GM23338 (cell line): Measurements from ENCODE around the gene LCLAT1. TPM values are rescaled to one million over a fixed set of nuclear protein-coding genes. Genes with fewer than 3 reads are reported as not detected.

ENCODE experiments used
- ATAC-seq: fragments of 200-7000 bp; cut with Tn5 transposase; 3 replicates; pipeline ENCODE4 v1.9.1; 2020
- DNase-seq: peaks from one replicate; pipeline ENCODE4 v3.0.0-alpha.2; 2015; ENCODE audit warnings: low spot score
- H2AFZ ChIP-seq: fragments of 200-600 bp; sonication (generic); 2 replicates; pipeline ENCODE4 v1.8.0; 2016; ENCODE audit warnings: antibody characterized with exemption, mild to moderate bottlenecking, moderate library complexity
- H3F3A ChIP-seq: fragments of 200-600 bp; sonication (generic); replicated peaks from 2 replicates; pipeline ENCODE4 v1.8.0; 2017; ENCODE audit warnings: antibody characterized with exemption, mixed run types, low read depth
- H3K27ac ChIP-seq: fragments of 200-600 bp; sonication (generic); 2 replicates; pipeline ENCODE4 v1.6.1; 2016; ENCODE audit warnings: low read depth
- H3K27me3 ChIP-seq: fragments of 200-600 bp; sonication (generic); 2 replicates; pipeline ENCODE4 v1.8.0; 2016; ENCODE audit warnings: mild to moderate bottlenecking, mixed run types, moderate library complexity; ENCODE audit not compliant: insufficient read depth
- H3K36me3 ChIP-seq: fragments of 200-600 bp; sonication (generic); 2 replicates; pipeline ENCODE4 v1.8.0; 2016; ENCODE audit warnings: mild to moderate bottlenecking; ENCODE audit not compliant: insufficient read depth
- H3K4me1 ChIP-seq: fragments of 200-600 bp; sonication (generic); 2 replicates; pipeline ENCODE4 v1.8.0; 2016; ENCODE audit warnings: mild to moderate bottlenecking, moderate library complexity; ENCODE audit not compliant: insufficient read depth
- H3K4me2 ChIP-seq: fragments of 200-600 bp; sonication (generic); 2 replicates; pipeline ENCODE4 v1.7.1; 2017; ENCODE audit warnings: mixed run types
- H3K4me3 ChIP-seq: fragments of 200-600 bp; sonication (generic); 2 replicates; pipeline ENCODE4 v1.6.1; 2016; ENCODE audit warnings: mixed run types
- H3K79me2 ChIP-seq: fragments of 200-600 bp; sonication (generic); replicated peaks from 2 replicates; pipeline ENCODE4 v1.8.0; 2017; ENCODE audit warnings: mild to moderate bottlenecking; ENCODE audit not compliant: insufficient read depth
- H3K9me2 ChIP-seq: fragments of 200-600 bp; sonication (generic); 2 replicates; pipeline ENCODE4 v1.8.0; 2017; ENCODE audit not compliant: insufficient read depth
- H4K20me1 ChIP-seq: fragments of 200-600 bp; sonication (generic); replicated peaks from 2 replicates; pipeline ENCODE4 v1.8.0; 2017; ENCODE audit warnings: mild to moderate bottlenecking; ENCODE audit not compliant: insufficient read depth
- H3K27ac Mint-ChIP-seq: 2 replicates; pipeline ENCODE4 v1.8.0; 2020; ENCODE audit warnings: inconsistent platforms, mild to moderate bottlenecking, moderate library complexity, mixed read lengths
- H3K27me3 Mint-ChIP-seq: 3 replicates; pipeline ENCODE4 v1.8.0; 2022; ENCODE audit warnings: low read depth, mild to moderate bottlenecking, moderate library complexity, mixed read lengths, inconsistent platforms; ENCODE audit not compliant: insufficient read depth, poor library complexity
- H3K36me3 Mint-ChIP-seq: 3 replicates; pipeline ENCODE4 v1.8.0; 2021; ENCODE audit warnings: low read depth, mild to moderate bottlenecking, inconsistent platforms, moderate library complexity, mixed read lengths
- H3K4me1 Mint-ChIP-seq: 3 replicates; pipeline ENCODE4 v1.8.0; 2020; ENCODE audit warnings: mild to moderate bottlenecking, inconsistent platforms, mixed read lengths
- H3K4me3 Mint-ChIP-seq: 3 replicates; pipeline ENCODE4 v1.8.0; 2021; ENCODE audit warnings: moderate library complexity, mild to moderate bottlenecking, inconsistent platforms, mixed read lengths
- H3K9me3 Mint-ChIP-seq: 3 replicates; pipeline ENCODE4 v1.8.0; 2020; ENCODE audit warnings: moderate library complexity, mild to moderate bottlenecking, inconsistent platforms, mixed read lengths
- EZH2 ChIP-seq: fragments of 200-600 bp; sonication (generic); IDR thresholded peaks from one replicate; pipeline ENCODE4 v1.8.0; 2017; ENCODE audit warnings: antibody characterized with exemption, mild to moderate bottlenecking, low read depth; ENCODE audit not compliant: unreplicated experiment
- EZH2phosphoT487 ChIP-seq: fragments of 200-600 bp; sonication (generic); IDR thresholded peaks from one replicate; pipeline ENCODE4 v1.8.1; 2018; ENCODE audit warnings: antibody characterized with exemption; ENCODE audit not compliant: unreplicated experiment
- JUNB ChIP-seq: IDR thresholded peaks from one replicate; pipeline ENCODE4 v1.6.1; 2016; ENCODE audit warnings: antibody characterized with exemption; ENCODE audit not compliant: unreplicated experiment
- NANOG ChIP-seq: IDR thresholded peaks from 2 replicates; pipeline ENCODE4 v1.6.1; 2016; ENCODE audit warnings: antibody characterized with exemption, borderline replicate concordance
- ZNF114 ChIP-seq: fragments of 250-450 bp; sonication (Bioruptor Pico); IDR thresholded peaks from 2 replicates; pipeline ENCODE4 v1.5.0; 2020; ENCODE audit warnings: mild to moderate bottlenecking, moderate library complexity
- ZNF331 ChIP-seq: fragments of 250-450 bp; sonication (Bioruptor Pico); IDR thresholded peaks from 2 replicates; pipeline ENCODE4 v1.5.0; 2020; ENCODE audit warnings: low read depth, mild to moderate bottlenecking, moderate library complexity
- polyA plus RNA-seq: library from polyadenylated mRNA; unstranded; fragments of >200 nt; fragmentation: Nextera tagmentation; extraction: Ambion mirVana; gene quantifications from 2 replicates; pipeline ENCODE4 v1.2.1, GENCODE V29; 2016
- total RNA-seq: library from RNA; depleted of rRNA; stranded (reverse); fragments of >200 nt; shearing (Covaris generic); gene quantifications from 2 replicates; pipeline ENCODE4 v1.2.3, GENCODE V29; 2014
- TF ChIP-seq, protein P1 (sequence below), 2 experiments: fragments of 200-600 bp in 1 of 2; sonication (generic) in 1 of 2; conservative IDR thresholded peaks; 2 replicates each; pipeline versions ENCODE4 v1.5.1 to v1.6.1; 2016 to 2017; ENCODE audit warnings: antibody characterized with exemption in 2 of 2, low read depth in 2 of 2, mild to moderate bottlenecking in 2 of 2, moderate library complexity in 1 of 2
- TF ChIP-seq, protein P2 (sequence below): fragments of 250-450 bp; sonication (Bioruptor Pico); IDR thresholded peaks from 2 replicates; pipeline ENCODE4 v1.5.0; 2020; ENCODE audit warnings: mild to moderate bottlenecking, moderate library complexity
- TF ChIP-seq, protein P3 (sequence below): IDR thresholded peaks from one replicate; pipeline ENCODE4 v1.6.1; 2018; ENCODE audit warnings: antibody characterized with exemption; ENCODE audit not compliant: unreplicated experiment
- TF ChIP-seq, protein P4 (sequence below): IDR thresholded peaks from 2 replicates; pipeline ENCODE4 v1.6.1; 2016; ENCODE audit warnings: antibody characterized with exemption

Gene LCLAT1
- total and polyA plus RNA-seq, 2 experiments from 2014 or later = 11.5 to 30.1 TPM

DNA sequence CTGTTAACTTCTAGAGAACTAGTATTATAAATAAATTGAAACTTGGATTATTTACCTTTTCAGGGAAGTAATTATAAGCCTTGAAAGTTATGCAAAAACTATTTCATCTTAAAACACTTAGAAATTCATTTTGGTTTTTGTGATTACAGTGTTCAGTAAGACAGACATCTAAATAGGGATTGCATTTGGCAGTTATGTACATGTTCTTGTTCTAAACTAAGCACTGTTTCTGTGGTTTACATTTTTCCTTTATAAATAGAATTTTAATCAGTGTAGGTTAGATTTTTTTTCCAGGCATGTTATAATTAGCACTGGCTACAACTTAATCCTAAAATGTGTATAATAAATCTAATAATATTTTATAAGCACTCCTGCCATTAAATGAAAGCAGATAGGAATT lies 35.0 kb downstream of the LCLAT1 start:
- Histone ChIP-seq H2AFZ (no peak overlapping the region), H3K36me3 (no peaks in the 10 kb centered on the region), H3K79me2 (peaks cover 90% of the 10 kb centered on the region), H3K9me2 (no peaks in the 10 kb centered on the region), H3F3A (no peaks in the 10 kb centered on the region), H3K4me2 (no peak overlapping the region), H3K4me3 (no peak overlapping the region), H3K27ac (no peak overlapping the region), H4K20me1 (no peaks in the 10 kb centered on the region; the same call in 1 of the 2 replicates), H3K4me1 (peaks cover 8% of the 10 kb centered on the region; the same call in 1 of the 2 replicates), H3K27me3 (no peaks in the 10 kb centered on the region)
- peaks cover 3% of the 10 kb centered on the region; the same call in 2 of the 3 replicates for H3K36me3 Mint-ChIP-seq
- H3K27ac Mint-ChIP-seq = no peak overlapping the region
- H3K4me1 Mint-ChIP-seq = peaks cover 14% of the 10 kb centered on the region
- H3K9me3 Mint-ChIP-seq = no peaks in the 10 kb centered on the region
- DNase-seq = no peak
- no peak for ATAC-seq
- no peaks in the 10 kb centered on the region for H3K27me3 Mint-ChIP-seq
- TF ChIP-seq EZH2phosphoT487 (no peak), JUNB (no peak), NANOG (no peak), ZNF114 (CRISPR knock-in tag) (no peak), EZH2 (no peak), ZNF331 (no peak)
- TF ChIP-seq, protein P1, sequence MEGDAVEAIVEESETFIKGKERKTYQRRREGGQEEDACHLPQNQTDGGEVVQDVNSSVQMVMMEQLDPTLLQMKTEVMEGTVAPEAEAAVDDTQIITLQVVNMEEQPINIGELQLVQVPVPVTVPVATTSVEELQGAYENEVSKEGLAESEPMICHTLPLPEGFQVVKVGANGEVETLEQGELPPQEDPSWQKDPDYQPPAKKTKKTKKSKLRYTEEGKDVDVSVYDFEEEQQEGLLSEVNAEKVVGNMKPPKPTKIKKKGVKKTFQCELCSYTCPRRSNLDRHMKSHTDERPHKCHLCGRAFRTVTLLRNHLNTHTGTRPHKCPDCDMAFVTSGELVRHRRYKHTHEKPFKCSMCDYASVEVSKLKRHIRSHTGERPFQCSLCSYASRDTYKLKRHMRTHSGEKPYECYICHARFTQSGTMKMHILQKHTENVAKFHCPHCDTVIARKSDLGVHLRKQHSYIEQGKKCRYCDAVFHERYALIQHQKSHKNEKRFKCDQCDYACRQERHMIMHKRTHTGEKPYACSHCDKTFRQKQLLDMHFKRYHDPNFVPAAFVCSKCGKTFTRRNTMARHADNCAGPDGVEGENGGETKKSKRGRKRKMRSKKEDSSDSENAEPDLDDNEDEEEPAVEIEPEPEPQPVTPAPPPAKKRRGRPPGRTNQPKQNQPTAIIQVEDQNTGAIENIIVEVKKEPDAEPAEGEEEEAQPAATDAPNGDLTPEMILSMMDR (conservative IDR thresholded peaks at IDR 0.05; ENCODE audit: low read depth in 2 of 2) = no peak
- TF ChIP-seq, protein P2, sequence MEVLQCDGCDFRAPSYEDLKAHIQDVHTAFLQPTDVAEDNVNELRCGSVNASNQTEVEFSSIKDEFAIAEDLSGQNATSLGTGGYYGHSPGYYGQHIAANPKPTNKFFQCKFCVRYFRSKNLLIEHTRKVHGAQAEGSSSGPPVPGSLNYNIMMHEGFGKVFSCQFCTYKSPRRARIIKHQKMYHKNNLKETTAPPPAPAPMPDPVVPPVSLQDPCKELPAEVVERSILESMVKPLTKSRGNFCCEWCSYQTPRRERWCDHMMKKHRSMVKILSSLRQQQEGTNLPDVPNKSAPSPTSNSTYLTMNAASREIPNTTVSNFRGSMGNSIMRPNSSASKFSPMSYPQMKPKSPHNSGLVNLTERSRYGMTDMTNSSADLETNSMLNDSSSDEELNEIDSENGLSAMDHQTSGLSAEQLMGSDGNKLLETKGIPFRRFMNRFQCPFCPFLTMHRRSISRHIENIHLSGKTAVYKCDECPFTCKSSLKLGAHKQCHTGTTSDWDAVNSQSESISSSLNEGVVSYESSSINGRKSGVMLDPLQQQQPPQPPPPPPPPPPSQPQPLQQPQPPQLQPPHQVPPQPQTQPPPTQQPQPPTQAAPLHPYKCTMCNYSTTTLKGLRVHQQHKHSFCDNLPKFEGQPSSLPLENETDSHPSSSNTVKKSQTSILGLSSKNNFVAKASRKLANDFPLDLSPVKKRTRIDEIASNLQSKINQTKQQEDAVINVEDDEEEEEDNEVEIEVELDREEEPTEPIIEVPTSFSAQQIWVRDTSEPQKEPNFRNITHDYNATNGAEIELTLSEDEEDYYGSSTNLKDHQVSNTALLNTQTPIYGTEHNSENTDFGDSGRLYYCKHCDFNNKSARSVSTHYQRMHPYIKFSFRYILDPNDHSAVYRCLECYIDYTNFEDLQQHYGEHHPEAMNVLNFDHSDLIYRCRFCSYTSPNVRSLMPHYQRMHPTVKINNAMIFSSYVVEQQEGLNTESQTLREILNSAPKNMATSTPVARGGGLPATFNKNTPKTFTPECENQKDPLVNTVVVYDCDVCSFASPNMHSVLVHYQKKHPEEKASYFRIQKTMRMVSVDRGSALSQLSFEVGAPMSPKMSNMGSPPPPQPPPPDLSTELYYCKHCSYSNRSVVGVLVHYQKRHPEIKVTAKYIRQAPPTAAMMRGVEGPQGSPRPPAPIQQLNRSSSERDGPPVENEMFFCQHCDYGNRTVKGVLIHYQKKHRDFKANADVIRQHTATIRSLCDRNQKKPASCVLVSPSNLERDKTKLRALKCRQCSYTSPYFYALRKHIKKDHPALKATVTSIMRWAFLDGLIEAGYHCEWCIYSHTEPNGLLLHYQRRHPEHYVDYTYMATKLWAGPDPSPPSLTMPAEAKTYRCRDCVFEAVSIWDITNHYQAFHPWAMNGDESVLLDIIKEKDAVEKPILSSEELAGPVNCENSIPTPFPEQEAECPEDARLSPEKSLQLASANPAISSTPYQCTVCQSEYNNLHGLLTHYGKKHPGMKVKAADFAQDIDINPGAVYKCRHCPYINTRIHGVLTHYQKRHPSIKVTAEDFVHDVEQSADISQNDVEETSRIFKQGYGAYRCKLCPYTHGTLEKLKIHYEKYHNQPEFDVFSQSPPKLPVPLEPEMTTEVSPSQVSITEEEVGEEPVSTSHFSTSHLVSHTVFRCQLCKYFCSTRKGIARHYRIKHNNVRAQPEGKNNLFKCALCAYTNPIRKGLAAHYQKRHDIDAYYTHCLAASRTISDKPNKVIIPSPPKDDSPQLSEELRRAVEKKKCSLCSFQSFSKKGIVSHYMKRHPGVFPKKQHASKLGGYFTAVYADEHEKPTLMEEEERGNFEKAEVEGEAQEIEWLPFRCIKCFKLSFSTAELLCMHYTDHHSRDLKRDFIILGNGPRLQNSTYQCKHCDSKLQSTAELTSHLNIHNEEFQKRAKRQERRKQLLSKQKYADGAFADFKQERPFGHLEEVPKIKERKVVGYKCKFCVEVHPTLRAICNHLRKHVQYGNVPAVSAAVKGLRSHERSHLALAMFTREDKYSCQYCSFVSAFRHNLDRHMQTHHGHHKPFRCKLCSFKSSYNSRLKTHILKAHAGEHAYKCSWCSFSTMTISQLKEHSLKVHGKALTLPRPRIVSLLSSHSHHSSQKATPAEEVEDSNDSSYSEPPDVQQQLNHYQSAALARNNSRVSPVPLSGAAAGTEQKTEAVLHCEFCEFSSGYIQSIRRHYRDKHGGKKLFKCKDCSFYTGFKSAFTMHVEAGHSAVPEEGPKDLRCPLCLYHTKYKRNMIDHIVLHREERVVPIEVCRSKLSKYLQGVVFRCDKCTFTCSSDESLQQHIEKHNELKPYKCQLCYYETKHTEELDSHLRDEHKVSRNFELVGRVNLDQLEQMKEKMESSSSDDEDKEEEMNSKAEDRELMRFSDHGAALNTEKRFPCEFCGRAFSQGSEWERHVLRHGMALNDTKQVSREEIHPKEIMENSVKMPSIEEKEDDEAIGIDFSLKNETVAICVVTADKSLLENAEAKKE (CRISPR knock-in tag) = no peak
- TF ChIP-seq, protein P3, sequence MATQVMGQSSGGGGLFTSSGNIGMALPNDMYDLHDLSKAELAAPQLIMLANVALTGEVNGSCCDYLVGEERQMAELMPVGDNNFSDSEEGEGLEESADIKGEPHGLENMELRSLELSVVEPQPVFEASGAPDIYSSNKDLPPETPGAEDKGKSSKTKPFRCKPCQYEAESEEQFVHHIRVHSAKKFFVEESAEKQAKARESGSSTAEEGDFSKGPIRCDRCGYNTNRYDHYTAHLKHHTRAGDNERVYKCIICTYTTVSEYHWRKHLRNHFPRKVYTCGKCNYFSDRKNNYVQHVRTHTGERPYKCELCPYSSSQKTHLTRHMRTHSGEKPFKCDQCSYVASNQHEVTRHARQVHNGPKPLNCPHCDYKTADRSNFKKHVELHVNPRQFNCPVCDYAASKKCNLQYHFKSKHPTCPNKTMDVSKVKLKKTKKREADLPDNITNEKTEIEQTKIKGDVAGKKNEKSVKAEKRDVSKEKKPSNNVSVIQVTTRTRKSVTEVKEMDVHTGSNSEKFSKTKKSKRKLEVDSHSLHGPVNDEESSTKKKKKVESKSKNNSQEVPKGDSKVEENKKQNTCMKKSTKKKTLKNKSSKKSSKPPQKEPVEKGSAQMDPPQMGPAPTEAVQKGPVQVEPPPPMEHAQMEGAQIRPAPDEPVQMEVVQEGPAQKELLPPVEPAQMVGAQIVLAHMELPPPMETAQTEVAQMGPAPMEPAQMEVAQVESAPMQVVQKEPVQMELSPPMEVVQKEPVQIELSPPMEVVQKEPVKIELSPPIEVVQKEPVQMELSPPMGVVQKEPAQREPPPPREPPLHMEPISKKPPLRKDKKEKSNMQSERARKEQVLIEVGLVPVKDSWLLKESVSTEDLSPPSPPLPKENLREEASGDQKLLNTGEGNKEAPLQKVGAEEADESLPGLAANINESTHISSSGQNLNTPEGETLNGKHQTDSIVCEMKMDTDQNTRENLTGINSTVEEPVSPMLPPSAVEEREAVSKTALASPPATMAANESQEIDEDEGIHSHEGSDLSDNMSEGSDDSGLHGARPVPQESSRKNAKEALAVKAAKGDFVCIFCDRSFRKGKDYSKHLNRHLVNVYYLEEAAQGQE = no peak
- TF ChIP-seq, protein P4, sequence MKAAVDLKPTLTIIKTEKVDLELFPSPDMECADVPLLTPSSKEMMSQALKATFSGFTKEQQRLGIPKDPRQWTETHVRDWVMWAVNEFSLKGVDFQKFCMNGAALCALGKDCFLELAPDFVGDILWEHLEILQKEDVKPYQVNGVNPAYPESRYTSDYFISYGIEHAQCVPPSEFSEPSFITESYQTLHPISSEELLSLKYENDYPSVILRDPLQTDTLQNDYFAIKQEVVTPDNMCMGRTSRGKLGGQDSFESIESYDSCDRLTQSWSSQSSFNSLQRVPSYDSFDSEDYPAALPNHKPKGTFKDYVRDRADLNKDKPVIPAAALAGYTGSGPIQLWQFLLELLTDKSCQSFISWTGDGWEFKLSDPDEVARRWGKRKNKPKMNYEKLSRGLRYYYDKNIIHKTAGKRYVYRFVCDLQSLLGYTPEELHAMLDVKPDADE = no peak
- no peak overlapping the region for H3K4me3 Mint-ChIP-seq
